ENCODE measurements around the gene MTIF2.
"Not testable (repeated sequence)": the region's sequence is repeated elsewhere in the genome, so short reads cannot be mapped to it uniquely, and the experiment has no call there.

DNA sequence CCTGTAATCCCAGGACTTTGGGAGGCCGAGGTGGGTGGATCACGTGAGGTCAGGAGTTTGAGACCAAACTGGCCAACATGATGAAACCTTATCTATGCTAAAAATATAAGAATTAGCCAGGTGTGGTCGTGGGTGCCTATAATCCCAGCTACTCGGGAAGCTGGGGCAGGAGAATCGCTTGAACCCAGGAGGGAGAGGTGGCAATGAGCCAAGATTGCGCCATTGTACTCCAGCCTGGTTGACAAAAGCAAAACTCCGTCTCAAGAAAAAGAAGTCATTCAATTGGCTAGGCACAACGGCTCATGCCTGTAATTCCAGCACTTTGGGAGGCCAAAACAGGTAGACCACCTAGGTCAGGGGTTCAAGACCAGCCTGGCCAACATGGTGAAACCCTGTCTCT is 27.4 kb downstream of the MTIF2 start:
- TF ChIP-seq, protein P1, sequence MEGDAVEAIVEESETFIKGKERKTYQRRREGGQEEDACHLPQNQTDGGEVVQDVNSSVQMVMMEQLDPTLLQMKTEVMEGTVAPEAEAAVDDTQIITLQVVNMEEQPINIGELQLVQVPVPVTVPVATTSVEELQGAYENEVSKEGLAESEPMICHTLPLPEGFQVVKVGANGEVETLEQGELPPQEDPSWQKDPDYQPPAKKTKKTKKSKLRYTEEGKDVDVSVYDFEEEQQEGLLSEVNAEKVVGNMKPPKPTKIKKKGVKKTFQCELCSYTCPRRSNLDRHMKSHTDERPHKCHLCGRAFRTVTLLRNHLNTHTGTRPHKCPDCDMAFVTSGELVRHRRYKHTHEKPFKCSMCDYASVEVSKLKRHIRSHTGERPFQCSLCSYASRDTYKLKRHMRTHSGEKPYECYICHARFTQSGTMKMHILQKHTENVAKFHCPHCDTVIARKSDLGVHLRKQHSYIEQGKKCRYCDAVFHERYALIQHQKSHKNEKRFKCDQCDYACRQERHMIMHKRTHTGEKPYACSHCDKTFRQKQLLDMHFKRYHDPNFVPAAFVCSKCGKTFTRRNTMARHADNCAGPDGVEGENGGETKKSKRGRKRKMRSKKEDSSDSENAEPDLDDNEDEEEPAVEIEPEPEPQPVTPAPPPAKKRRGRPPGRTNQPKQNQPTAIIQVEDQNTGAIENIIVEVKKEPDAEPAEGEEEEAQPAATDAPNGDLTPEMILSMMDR (conservative IDR thresholded peaks at IDR 0.05; ENCODE audit: low read length), result not testable (repeated sequence)
- not testable (repeated sequence) for TF ChIP-seq EZH2phosphoT487 (IDR thresholded peaks at IDR 0.05; ENCODE audit: borderline replicate concordance)
